KOPT-K1 (cell line): ENCODE measurements around the gene ZNF552.

Experiments used
- H3K27ac ChIP-seq: fragments of 200-600 bp; sonication (generic); 2 replicates; pipeline ENCODE4 v1.5.1; 2016; ENCODE audit warnings: antibody characterized with exemption, mild to moderate bottlenecking, low read depth, low read length; ENCODE audit not compliant: poor library complexity, severe bottlenecking
- H3K36me3 ChIP-seq: fragments of 200-600 bp; sonication (generic); 2 replicates; pipeline ENCODE4 v1.5.1; 2017; ENCODE audit warnings: antibody characterized with exemption, mild to moderate bottlenecking, low read length, moderate library complexity; ENCODE audit not compliant: insufficient read depth
- H3K9me3 ChIP-seq: fragments of 200-600 bp; sonication (generic); 2 replicates; pipeline ENCODE4 v1.5.1; 2017; ENCODE audit warnings: antibody characterized with exemption, low read length, mild to moderate bottlenecking; ENCODE audit not compliant: insufficient read depth, poor library complexity, severe bottlenecking

Gene ZNF552

GRCh38 chr19:57769345-57770131 lies 45.2 kb downstream of the ZNF552 start, which contains the start of gene ZNF586:
Gene ZNF586, plus strand, starts transcription at chr19:57769676. Its CDS starts 167 bp downstream, at chr19:57769843.
- Histone ChIP-seq H3K9me3 (no peaks in the 10 kb centered on the region), H3K36me3 (peaks cover 39% of the 10 kb centered on the region), H3K27ac (peak within 1 kb of the TSS; percentile 54)

- Histone ChIP-seq H3K27ac (no peak overlapping the region), H3K36me3 (peaks cover 95% of the 10 kb centered on the region), H3K9me3 (no peaks in the 10 kb centered on the region)
Measured at GRCh38 chr19:57759096-57759495, 55.6 kb downstream of the ZNF552 start.

- H3K27ac ChIP-seq = no peak overlapping the region
- H3K9me3 ChIP-seq = no peaks in the 10 kb centered on the region
- peaks cover 95% of the 10 kb centered on the region for H3K36me3 ChIP-seq
Measured at GRCh38 chr19:57757941-57758340, 56.8 kb downstream of the ZNF552 start.
